A549 (cell line): Measurements from ENCODE around the gene SAMD7. TPM values are rescaled to one million over a fixed set of nuclear protein-coding genes. Genes with fewer than 3 reads are reported as not detected.
A peak's percentile ranks its signal among the peaks of the same experiment; 100 is the strongest.

ENCODE experiments used
- ATAC-seq, 2 experiments: fragments of 200-7000 bp in 1 of 2; fragments of >200 bp in 1 of 2; cut with Nextera tagmentation in 1 of 2; cut with Tn5 transposase in 1 of 2; 3 replicates each; pipeline versions ENCODE4 v1.8.0 to v1.9.1; 2018 to 2020; ENCODE audit warnings: mild to moderate bottlenecking in 1 of 2, moderate library complexity in 1 of 2
- CTCF ChIA-PET: fragments of 300-600 bp; sonication (Branson Sonifier 250); formaldehyde crosslinking; extraction: SDS; loops from one replicate; lab custom pipeline; 2021; ENCODE audit warnings: antibody characterized with exemption, inconsistent platforms; lab: Yijun Ruan, JAX
- POLR2A ChIA-PET: fragments of 350-600 bp; formaldehyde crosslinking; extraction: SDS; loops from one replicate; lab custom pipeline; 2021; ENCODE audit warnings: antibody characterized with exemption, inconsistent platforms; lab: Yijun Ruan, JAX
- DNase-seq, 2 experiments: peaks; one replicate each; pipeline versions ENCODE4 v3.0.0 to v3.0.0-alpha.2; 2011 to 2016; ENCODE audit warnings: low read depth in 1 of 2, low spot score in 1 of 2
- FAIRE-seq: peaks from 2 replicates; lab custom pipeline; 2011; peaks lifted over from hg19 to GRCh38; lab: Jason Lieb, UNC
- H3K27ac ChIP-seq, 2 experiments: fragments of >200 bp; sonication (Bioruptor Twin); formaldehyde crosslinking; 3 replicates each; pipeline ENCODE4 v1.5.1; 2016 to 2017
- H3K4me1 ChIP-seq: fragments of >200 bp; sonication (Bioruptor Twin); formaldehyde crosslinking; 3 replicates; pipeline ENCODE4 v1.6.1; 2016
- H3K4me2 ChIP-seq: fragments of >200 bp; sonication (Bioruptor Twin); formaldehyde crosslinking; 3 replicates; pipeline ENCODE4 v1.6.1; 2016
- H3K4me3 ChIP-seq: fragments of >200 bp; sonication (Bioruptor Twin); formaldehyde crosslinking; 3 replicates; pipeline ENCODE4 v1.5.1; 2016
- H3K9me3 ChIP-seq: fragments of >200 bp; sonication (Bioruptor Twin); formaldehyde crosslinking; 3 replicates; pipeline ENCODE4 v1.6.1; 2016
- BHLHE40 ChIP-seq: IDR thresholded peaks from 2 replicates; pipeline ENCODE4 v1.6.1; 2012; ENCODE audit warnings: low read depth, low read length, inconsistent platforms
- CBX2 ChIP-seq: fragments of 200-600 bp; sonication (generic); IDR thresholded peaks from 2 replicates; pipeline ENCODE4 v1.6.1; 2016; ENCODE audit warnings: low read depth, mild to moderate bottlenecking, borderline replicate concordance
- CBX8 ChIP-seq: fragments of 200-600 bp; sonication (generic); IDR thresholded peaks from 2 replicates; pipeline ENCODE4 v1.6.1; 2016
- CHD2 ChIP-seq: fragments of 150-350 bp; IDR thresholded peaks from 2 replicates; pipeline ENCODE4 v1.6.1; 2014; ENCODE audit warnings: low read length; ENCODE audit not compliant: partially characterized antibody
- CHD4 ChIP-seq: fragments of 200-600 bp; sonication (generic); IDR thresholded peaks from 2 replicates; pipeline ENCODE4 v1.6.1; 2016; ENCODE audit warnings: antibody characterized with exemption, mild to moderate bottlenecking, borderline replicate concordance
- EHF ChIP-seq: fragments of 250-450 bp; sonication (Bioruptor Pico); IDR thresholded peaks from 2 replicates; pipeline ENCODE4 v1.5.0; 2020; ENCODE audit warnings: mild to moderate bottlenecking
- EHMT2 ChIP-seq: fragments of 200-600 bp; sonication (generic); IDR thresholded peaks from 2 replicates; pipeline ENCODE4 v1.6.1; 2016; ENCODE audit warnings: antibody characterized with exemption, low read depth, mild to moderate bottlenecking, moderate library complexity
- FOSB ChIP-seq: fragments of 250-450 bp; sonication (Bioruptor Pico); IDR thresholded peaks from 2 replicates; pipeline ENCODE4 v1.5.0; 2020; ENCODE audit warnings: mild to moderate bottlenecking, moderate library complexity
- FOXS1 ChIP-seq: fragments of 250-450 bp; sonication (Bioruptor Pico); IDR thresholded peaks from 2 replicates; pipeline ENCODE4 v1.5.0; 2020; ENCODE audit warnings: mild to moderate bottlenecking, moderate library complexity
- HEYL ChIP-seq: fragments of 250-450 bp; sonication (Bioruptor Pico); IDR thresholded peaks from 2 replicates; pipeline ENCODE4 v1.8.0; 2021; ENCODE audit warnings: mild to moderate bottlenecking, moderate library complexity
- JUNB ChIP-seq: fragments of >200 bp; sonication (Bioruptor Twin); formaldehyde crosslinking; IDR thresholded peaks from 2 replicates; pipeline ENCODE4 v1.6.1; 2016
- KDM1A ChIP-seq: fragments of 200-600 bp; sonication (generic); IDR thresholded peaks from 2 replicates; pipeline ENCODE4 v1.6.1; 2016; ENCODE audit warnings: low read depth, mild to moderate bottlenecking
- MAFK ChIP-seq: fragments of 450-650 bp; IDR thresholded peaks from 2 replicates; pipeline ENCODE4 v1.6.1; 2014; ENCODE audit not compliant: partially characterized antibody
- MYC ChIP-seq: IDR thresholded peaks from 2 replicates; pipeline ENCODE4 v1.6.1; 2012; ENCODE audit warnings: mild to moderate bottlenecking, inconsistent platforms, low read length, improper control_type of control experiment, borderline replicate concordance
- NPAS2 ChIP-seq: fragments of 250-450 bp; sonication (Bioruptor Pico); IDR thresholded peaks from 2 replicates; pipeline ENCODE4 v1.8.0; 2022; ENCODE audit warnings: mild to moderate bottlenecking, moderate library complexity, borderline replicate concordance
- POLR2A ChIP-seq: IDR thresholded peaks from 2 replicates; pipeline ENCODE4 v1.6.1; 2012; ENCODE audit warnings: mild to moderate bottlenecking, low read length
- POLR2AphosphoS2 ChIP-seq: conservative IDR thresholded peaks from 2 replicates; pipeline ENCODE4 v1.6.1; 2012; ENCODE audit warnings: low read length, improper control_type of control experiment, inconsistent platforms
- RNF2 ChIP-seq: fragments of 200-600 bp; sonication (generic); IDR thresholded peaks from 2 replicates; pipeline ENCODE4 v1.6.1; 2016; ENCODE audit warnings: low read depth, mild to moderate bottlenecking, antibody characterized with exemption, moderate library complexity, borderline replicate concordance
- SMC3 ChIP-seq: fragments of >200 bp; sonication (Bioruptor Twin); formaldehyde crosslinking; IDR thresholded peaks from 3 replicates; pipeline ENCODE4 v1.6.1; 2018; ENCODE audit warnings: inconsistent platforms
- TFCP2L1 ChIP-seq: fragments of 250-450 bp; sonication (Bioruptor Pico); IDR thresholded peaks from 2 replicates; pipeline ENCODE4 v1.5.0; 2021; ENCODE audit warnings: mild to moderate bottlenecking
- ZC3H11A ChIP-seq: fragments of 450-650 bp; IDR thresholded peaks from 2 replicates; pipeline ENCODE4 v1.6.1; 2014; ENCODE audit warnings: antibody characterized with exemption, mild to moderate bottlenecking
- ZNF302 ChIP-seq: fragments of 250-450 bp; sonication (Bioruptor Pico); IDR thresholded peaks from 2 replicates; pipeline ENCODE4 v1.9.0; 2021; ENCODE audit warnings: inconsistent platforms, mild to moderate bottlenecking, moderate library complexity
- WGBS: methylation state at CpG from one replicate; pipeline ENCODE4 v1.1.6; 2017; ENCODE audit errors: missing lambda C conversion rate; 5-methylcytosine and 5-hydroxymethylcytosine counted together
- polyA plus RNA-seq, 4 experiments: library from polyadenylated mRNA; depleted of rRNA in 3 of 4; stranded (reverse); fragments of >200 nt; fragmentation: RNase III in 1 of 4; extraction: RNeasy Plus Mini Kit Qiagen cat#74134 plus additional on column Dnase treatment in 1 of 4; gene quantifications; 2 replicates in 3 of 4; 3 replicates in 1 of 4; pipeline ENCODE4 v1.2.3, GENCODE V29; 2011 to 2017
- TF ChIP-seq, protein P1 (sequence below): fragments of >200 bp; sonication (Bioruptor Twin); formaldehyde crosslinking; IDR thresholded peaks from 3 replicates; pipeline ENCODE4 v1.6.1; 2016
- TF ChIP-seq, protein P2 (sequence below): fragments of >200 bp; sonication (Bioruptor Twin); formaldehyde crosslinking; IDR thresholded peaks from 2 replicates; pipeline ENCODE4 v1.6.1; 2016
- TF ChIP-seq, protein P3 (sequence below): fragments of 200-600 bp; sonication (generic); IDR thresholded peaks from 2 replicates; pipeline ENCODE4 v1.6.1; 2016; ENCODE audit warnings: antibody characterized with exemption, mild to moderate bottlenecking, moderate library complexity
- TF ChIP-seq, protein P4 (sequence below): IDR thresholded peaks from 2 replicates; pipeline ENCODE4 v1.6.1; 2012; ENCODE audit warnings: low read depth, borderline replicate concordance
- TF ChIP-seq, protein P5 (sequence below): fragments of 250-450 bp; sonication (Bioruptor Pico); IDR thresholded peaks from 2 replicates; pipeline ENCODE4 v1.5.0; 2020; ENCODE audit warnings: low read depth, mild to moderate bottlenecking, moderate library complexity
- TF ChIP-seq, protein P6 (sequence below): fragments of 450-650 bp; IDR thresholded peaks from 2 replicates; pipeline ENCODE4 v1.6.1; 2014; ENCODE audit warnings: antibody characterized with exemption

Gene SAMD7
- polyA plus RNA-seq, 2 of the 4 experiments (the other 2 are of a cell fraction) = not detected

DNA sequence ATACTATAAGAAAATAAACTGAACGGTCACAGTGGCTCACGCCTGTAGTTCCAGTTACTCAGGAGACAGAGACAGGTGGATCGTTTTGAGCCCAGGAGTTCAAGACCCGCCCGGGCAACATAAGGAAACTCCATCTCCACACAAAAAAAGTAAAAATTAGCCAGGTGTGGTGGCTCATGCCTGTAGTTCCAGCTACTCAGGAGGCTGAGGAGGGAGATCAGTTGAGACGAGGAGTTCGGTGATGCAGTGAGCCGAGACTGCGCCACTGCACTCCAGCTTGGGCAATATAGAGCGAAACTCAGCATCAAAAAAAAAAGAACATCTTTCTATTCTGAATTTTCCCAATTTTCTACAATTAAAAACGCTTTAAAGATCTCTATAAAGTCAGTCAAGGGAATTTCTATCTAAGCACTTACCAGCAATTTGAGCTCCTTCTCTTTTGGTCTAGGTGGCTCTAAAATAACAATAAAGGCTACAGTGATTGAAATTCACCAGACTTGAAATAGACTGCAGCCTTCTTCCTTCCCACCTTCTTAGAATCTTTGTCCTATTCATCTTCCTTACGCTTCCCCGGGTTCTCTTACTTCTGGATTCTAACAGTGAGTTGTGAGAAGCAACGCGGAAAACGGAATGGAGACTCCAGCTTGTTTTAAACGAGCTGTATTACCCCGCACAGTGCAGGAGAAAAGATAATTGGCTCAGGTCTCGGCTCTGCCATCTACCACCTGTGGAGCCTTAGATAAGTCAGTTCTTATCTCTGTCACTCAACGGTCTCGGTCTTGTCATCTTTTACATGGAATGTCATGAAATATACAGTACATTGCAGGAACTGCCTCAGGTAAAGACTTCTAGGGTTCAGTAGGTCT, 54.4 kb downstream of the SAMD7 start:
- H3K4me1 ChIP-seq = peaks cover 17% of the 10 kb centered on the region
- ChIA-PET POLR2A (interaction anchor here (0.5 to 2.4 kb wide), 5 partner anchors 12 to 201 kb away, joined by 3 to 12 read pairs (median 3); partner anchors contain the start of gene TERC), CTCF (interaction anchor here (0.6 to 3.5 kb wide), 8 partner anchors 11 to 318 kb away, joined by 3 to 10 read pairs (median 4); no protein-coding TSS in a partner anchor)
- H3K4me3 ChIP-seq = peak overlapping the region; percentile 96
- no peaks in the 10 kb centered on the region for H3K9me3 ChIP-seq
- peak overlapping the region; percentile 97 for H3K4me2 ChIP-seq
- DNase-seq (peak in 1 of 2 experiments; percentile 8), FAIRE-seq (no peak), ATAC-seq (peak in 1 of 2 experiments; percentile 11; a peak in 2 of 6 replicates)
- TF ChIP-seq ZC3H11A (no peak), RNF2 (no peak)
- H3K27ac ChIP-seq = peak overlapping the region; percentile 94 to 98
- 72% methylated on average over 21 of the region's 21 CpGs for WGBS

DNA sequence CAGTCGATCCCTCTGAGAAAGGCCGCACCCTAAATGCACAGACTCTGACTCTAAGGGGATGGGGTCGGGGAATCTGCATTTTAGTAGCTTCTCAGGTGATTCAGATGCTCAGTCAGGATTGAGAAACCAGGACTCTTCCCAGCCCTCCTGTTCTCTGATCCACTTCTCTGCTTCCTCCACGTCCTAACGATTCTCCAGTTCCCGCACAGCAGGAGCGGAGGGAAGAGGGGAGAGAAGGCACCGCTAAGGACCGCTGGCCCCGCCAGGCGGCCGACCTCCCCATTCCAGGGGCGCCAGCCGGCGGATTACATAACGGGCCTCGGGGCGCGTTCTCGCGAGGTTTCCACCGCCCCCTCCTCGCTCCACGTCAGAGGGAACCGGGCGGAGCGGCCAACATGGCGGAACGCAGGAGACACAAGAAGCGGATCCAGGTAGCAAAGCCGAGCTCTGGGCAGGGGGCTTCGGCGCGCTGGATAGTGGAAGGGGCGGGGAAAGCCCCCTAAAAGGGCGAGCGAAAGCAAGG, 55.1 kb downstream of the SAMD7 start, which contains the start of gene SEC62:
TSS of gene SEC62 (plus strand) at position 380 of the 523 bp plus-strand sequence. CDS start at position 396, 16 bp downstream.
- H3K9me3 ChIP-seq = no peaks in the 10 kb centered on the region
- H3K4me2 ChIP-seq = peak within 1 kb of the TSS; percentile 97
- WGBS = 1% methylated on average over 31 of the region's 37 CpGs
- FAIRE-seq = no peak
- DNase-seq = peak; percentile 88 to 91
- peak within 1 kb of the TSS; percentile 96 for H3K4me3 ChIP-seq
- H3K4me1 ChIP-seq = peaks cover 17% of the 10 kb centered on the region
- H3K27ac ChIP-seq = peak within 1 kb of the TSS; percentile 94 to 98
- ATAC-seq = peak; percentile 97
- ChIA-PET POLR2A (interaction anchor here (0.5 to 2.4 kb wide), 6 partner anchors 11 to 202 kb away, joined by 3 to 12 read pairs (median 4); partner anchors contain the start of gene TERC), CTCF (interaction anchor here (0.6 to 3.5 kb wide), 8 partner anchors 11 to 318 kb away, joined by 3 to 10 read pairs (median 4); no protein-coding TSS in a partner anchor)
- TF ChIP-seq KDM1A (no peak), HEYL (CRISPR knock-in tag) (no peak), CBX8 (no peak), POLR2A (peak; percentile 94), CBX2 (no peak), CHD2 (peak; percentile 96), NPAS2 (no peak), CHD4 (no peak), FOXS1 (CRISPR knock-in tag) (no peak), EHF (CRISPR knock-in tag) (no peak), JUNB (no peak), MYC (no peak), ZNF302 (CRISPR knock-in tag) (no peak), FOSB (no peak), SMC3 (peak; percentile 46; the same call in 2 of the 3 replicates), POLR2AphosphoS2 (no peak), BHLHE40 (no peak), EHMT2 (no peak), MAFK (no peak), TFCP2L1 (no peak), RNF2 (no peak)
- TF ChIP-seq, protein P1, sequence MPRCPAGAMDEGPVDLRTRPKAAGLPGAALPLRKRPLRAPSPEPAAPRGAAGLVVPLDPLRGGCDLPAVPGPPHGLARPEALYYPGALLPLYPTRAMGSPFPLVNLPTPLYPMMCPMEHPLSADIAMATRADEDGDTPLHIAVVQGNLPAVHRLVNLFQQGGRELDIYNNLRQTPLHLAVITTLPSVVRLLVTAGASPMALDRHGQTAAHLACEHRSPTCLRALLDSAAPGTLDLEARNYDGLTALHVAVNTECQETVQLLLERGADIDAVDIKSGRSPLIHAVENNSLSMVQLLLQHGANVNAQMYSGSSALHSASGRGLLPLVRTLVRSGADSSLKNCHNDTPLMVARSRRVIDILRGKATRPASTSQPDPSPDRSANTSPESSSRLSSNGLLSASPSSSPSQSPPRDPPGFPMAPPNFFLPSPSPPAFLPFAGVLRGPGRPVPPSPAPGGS = peak; percentile 84; the same call in 2 of the 3 replicates
- TF ChIP-seq, protein P2, sequence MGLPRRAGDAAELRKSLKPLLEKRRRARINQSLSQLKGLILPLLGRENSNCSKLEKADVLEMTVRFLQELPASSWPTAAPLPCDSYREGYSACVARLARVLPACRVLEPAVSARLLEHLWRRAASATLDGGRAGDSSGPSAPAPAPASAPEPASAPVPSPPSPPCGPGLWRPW = no peak
- TF ChIP-seq, protein P3, sequence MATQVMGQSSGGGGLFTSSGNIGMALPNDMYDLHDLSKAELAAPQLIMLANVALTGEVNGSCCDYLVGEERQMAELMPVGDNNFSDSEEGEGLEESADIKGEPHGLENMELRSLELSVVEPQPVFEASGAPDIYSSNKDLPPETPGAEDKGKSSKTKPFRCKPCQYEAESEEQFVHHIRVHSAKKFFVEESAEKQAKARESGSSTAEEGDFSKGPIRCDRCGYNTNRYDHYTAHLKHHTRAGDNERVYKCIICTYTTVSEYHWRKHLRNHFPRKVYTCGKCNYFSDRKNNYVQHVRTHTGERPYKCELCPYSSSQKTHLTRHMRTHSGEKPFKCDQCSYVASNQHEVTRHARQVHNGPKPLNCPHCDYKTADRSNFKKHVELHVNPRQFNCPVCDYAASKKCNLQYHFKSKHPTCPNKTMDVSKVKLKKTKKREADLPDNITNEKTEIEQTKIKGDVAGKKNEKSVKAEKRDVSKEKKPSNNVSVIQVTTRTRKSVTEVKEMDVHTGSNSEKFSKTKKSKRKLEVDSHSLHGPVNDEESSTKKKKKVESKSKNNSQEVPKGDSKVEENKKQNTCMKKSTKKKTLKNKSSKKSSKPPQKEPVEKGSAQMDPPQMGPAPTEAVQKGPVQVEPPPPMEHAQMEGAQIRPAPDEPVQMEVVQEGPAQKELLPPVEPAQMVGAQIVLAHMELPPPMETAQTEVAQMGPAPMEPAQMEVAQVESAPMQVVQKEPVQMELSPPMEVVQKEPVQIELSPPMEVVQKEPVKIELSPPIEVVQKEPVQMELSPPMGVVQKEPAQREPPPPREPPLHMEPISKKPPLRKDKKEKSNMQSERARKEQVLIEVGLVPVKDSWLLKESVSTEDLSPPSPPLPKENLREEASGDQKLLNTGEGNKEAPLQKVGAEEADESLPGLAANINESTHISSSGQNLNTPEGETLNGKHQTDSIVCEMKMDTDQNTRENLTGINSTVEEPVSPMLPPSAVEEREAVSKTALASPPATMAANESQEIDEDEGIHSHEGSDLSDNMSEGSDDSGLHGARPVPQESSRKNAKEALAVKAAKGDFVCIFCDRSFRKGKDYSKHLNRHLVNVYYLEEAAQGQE = peak; percentile 95
- TF ChIP-seq, protein P4, sequence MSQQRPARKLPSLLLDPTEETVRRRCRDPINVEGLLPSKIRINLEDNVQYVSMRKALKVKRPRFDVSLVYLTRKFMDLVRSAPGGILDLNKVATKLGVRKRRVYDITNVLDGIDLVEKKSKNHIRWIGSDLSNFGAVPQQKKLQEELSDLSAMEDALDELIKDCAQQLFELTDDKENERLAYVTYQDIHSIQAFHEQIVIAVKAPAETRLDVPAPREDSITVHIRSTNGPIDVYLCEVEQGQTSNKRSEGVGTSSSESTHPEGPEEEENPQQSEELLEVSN = no peak
- TF ChIP-seq, protein P5, sequence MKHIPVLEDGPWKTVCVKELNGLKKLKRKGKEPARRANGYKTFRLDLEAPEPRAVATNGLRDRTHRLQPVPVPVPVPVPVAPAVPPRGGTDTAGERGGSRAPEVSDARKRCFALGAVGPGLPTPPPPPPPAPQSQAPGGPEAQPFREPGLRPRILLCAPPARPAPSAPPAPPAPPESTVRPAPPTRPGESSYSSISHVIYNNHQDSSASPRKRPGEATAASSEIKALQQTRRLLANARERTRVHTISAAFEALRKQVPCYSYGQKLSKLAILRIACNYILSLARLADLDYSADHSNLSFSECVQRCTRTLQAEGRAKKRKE (CRISPR knock-in tag) = no peak
- TF ChIP-seq, protein P6, sequence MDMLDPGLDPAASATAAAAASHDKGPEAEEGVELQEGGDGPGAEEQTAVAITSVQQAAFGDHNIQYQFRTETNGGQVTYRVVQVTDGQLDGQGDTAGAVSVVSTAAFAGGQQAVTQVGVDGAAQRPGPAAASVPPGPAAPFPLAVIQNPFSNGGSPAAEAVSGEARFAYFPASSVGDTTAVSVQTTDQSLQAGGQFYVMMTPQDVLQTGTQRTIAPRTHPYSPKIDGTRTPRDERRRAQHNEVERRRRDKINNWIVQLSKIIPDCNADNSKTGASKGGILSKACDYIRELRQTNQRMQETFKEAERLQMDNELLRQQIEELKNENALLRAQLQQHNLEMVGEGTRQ = no peak
